Activated naive CD4-positive, alpha-beta T cell treated with anti-CD3 and anti-CD28 coated beads, Interleukin-2, amount 50 U/mL, for 72 hours (primary cell): ENCODE data around the gene ARHGAP42. TPM values are rescaled to one million over a fixed set of nuclear protein-coding genes. Genes with fewer than 3 reads are reported as not detected.

ENCODE experiments used
- ATAC-seq, 2 donors: fragments of 150-1000 bp; cut with Tn5 transposase; 2 replicates each; pipeline ENCODE4 v1.10.0; 2021; ENCODE audit warnings: mild to moderate bottlenecking in 2 of 2, moderate library complexity in 2 of 2
- DNase-seq, 2 donors: peaks; one replicate each; pipeline ENCODE4 v3.0.0; 2021 to 2022; ENCODE audit warnings: low spot score in 2 of 2
- H3K27ac Mint-ChIP-seq, 2 donors: one replicate each; pipeline ENCODE4 v1.8.0; 2022; ENCODE audit warnings: mild to moderate bottlenecking in 2 of 2, mixed read lengths in 2 of 2
- H3K36me3 Mint-ChIP-seq, 2 donors: one replicate each; pipeline ENCODE4 v1.8.0; 2022; ENCODE audit warnings: mixed read lengths in 2 of 2
- H3K9me3 Mint-ChIP-seq, 2 donors: one replicate each; pipeline ENCODE4 v1.8.0; 2022; ENCODE audit warnings: mixed read lengths in 2 of 2
- total RNA-seq, 2 donors: library from RNA; stranded (reverse); gene quantifications; one replicate each; pipeline ENCODE4 v1.2.3, GENCODE V29; 2022

Gene ARHGAP42
- total RNA-seq, 2 donors from 2014 or later: 0.10 to 0.32 TPM

- ATAC-seq (no peak), DNase-seq (no peak)
- Mint-ChIP-seq H3K36me3 (no peaks in the 10 kb centered on the region), H3K27ac (no peak overlapping the region), H3K9me3 (peaks cover 8% of the 10 kb centered on the region in 2 donors)
Measured at GRCh38 chr11:100674212-100674611, 12.9 kb upstream of the ARHGAP42 start.

- ATAC-seq (no peak), DNase-seq (no peak)
- Mint-ChIP-seq H3K27ac (no peak overlapping the region), H3K36me3 (no peaks in the 10 kb centered on the region), H3K9me3 (peaks cover 8 to 10% of the 10 kb centered on the region in 2 donors)
Measured at GRCh38 chr11:100675115-100675650, 11.9 kb upstream of the ARHGAP42 start.

- Mint-ChIP-seq H3K36me3 (no peaks in the 10 kb centered on the region), H3K9me3 (peaks cover 8 to 12% of the 10 kb centered on the region in 2 donors), H3K27ac (no peak overlapping the region)
- DNase-seq (no peak), ATAC-seq (no peak)
Measured at GRCh38 chr11:100676901-100677300, 10.2 kb upstream of the ARHGAP42 start.

GRCh38 chr11:100677796-100678195 lies 9.3 kb upstream of the ARHGAP42 start:
- ATAC-seq (no peak), DNase-seq (no peak)
- Mint-ChIP-seq H3K9me3 (peaks cover 3 to 13% of the 10 kb centered on the region in 2 donors), H3K27ac (no peak overlapping the region), H3K36me3 (no peaks in the 10 kb centered on the region)

- DNase-seq (no peak), ATAC-seq (no peak)
- Mint-ChIP-seq H3K27ac (no peak overlapping the region), H3K9me3 (peaks cover 3 to 18% of the 10 kb centered on the region in 2 donors), H3K36me3 (no peaks in the 10 kb centered on the region)
Measured at GRCh38 chr11:100680070-100680469, 7.0 kb upstream of the ARHGAP42 start.

GRCh38 chr11:100681064-100681502 lies 6.0 kb upstream of the ARHGAP42 start:
- Mint-ChIP-seq H3K36me3 (peaks cover 0 to 5% of the 10 kb centered on the region in 2 donors), H3K9me3 (peaks cover 3 to 13% of the 10 kb centered on the region in 2 donors), H3K27ac (no peak overlapping the region)
- ATAC-seq: no peak
- no peak for DNase-seq

GRCh38 chr11:100682247-100682969 lies 4.7 kb upstream of the ARHGAP42 start:
- Mint-ChIP-seq H3K36me3 (peaks cover 0 to 12% of the 10 kb centered on the region in 2 donors), H3K9me3 (peaks cover 0 to 13% of the 10 kb centered on the region in 2 donors), H3K27ac (no peak overlapping the region)
- ATAC-seq (no peak), DNase-seq (no peak)

- Mint-ChIP-seq H3K27ac (no peak overlapping the region), H3K9me3 (peaks cover 0 to 13% of the 10 kb centered on the region in 2 donors), H3K36me3 (peaks cover 0 to 12% of the 10 kb centered on the region in 2 donors)
- no peak for ATAC-seq
- DNase-seq: no peak
Measured at GRCh38 chr11:100683126-100683525, 4.0 kb upstream of the ARHGAP42 start.

- Mint-ChIP-seq H3K27ac (no peak overlapping the region), H3K9me3 (peaks cover 0 to 15% of the 10 kb centered on the region in 2 donors), H3K36me3 (peaks cover 0 to 12% of the 10 kb centered on the region in 2 donors)
- no peak for DNase-seq
- peak in 1 of 2 donors; percentile 64 for ATAC-seq
Measured at GRCh38 chr11:100684101-100685065, 2.7 kb upstream of the ARHGAP42 start.

GRCh38 chr11:100686476-100687053 lies 523 bp upstream of the ARHGAP42 start:
- no peak overlapping the region for H3K27ac Mint-ChIP-seq
- H3K9me3 Mint-ChIP-seq: peaks cover 0 to 12% of the 10 kb centered on the region in 2 donors
- ATAC-seq (no peak), DNase-seq (no peak)
- H3K36me3 Mint-ChIP-seq: peaks cover 0 to 12% of the 10 kb centered on the region in 2 donors

- peak; percentile 29 to 44 for ATAC-seq
- H3K36me3 Mint-ChIP-seq: peaks cover 0 to 12% of the 10 kb centered on the region in 2 donors
- peak in 1 of 2 donors; percentile 3 for DNase-seq
- no peak overlapping the region for H3K27ac Mint-ChIP-seq
- H3K9me3 Mint-ChIP-seq: peaks cover 0 to 8% of the 10 kb centered on the region in 2 donors
Measured at GRCh38 chr11:100687630-100688395, 725 bp downstream of the ARHGAP42 start.

GRCh38 chr11:100689141-100689540 lies 2.1 kb downstream of the ARHGAP42 start:
- ATAC-seq: no peak
- peaks cover 0 to 4% of the 10 kb centered on the region in 2 donors for H3K9me3 Mint-ChIP-seq
- peaks cover 0 to 12% of the 10 kb centered on the region in 2 donors for H3K36me3 Mint-ChIP-seq
- no peak for DNase-seq
- no peak overlapping the region for H3K27ac Mint-ChIP-seq

- DNase-seq (no peak), ATAC-seq (no peak)
- Mint-ChIP-seq H3K27ac (no peak overlapping the region), H3K36me3 (no peaks in the 10 kb centered on the region), H3K9me3 (peaks cover 0 to 4% of the 10 kb centered on the region in 2 donors)
Measured at GRCh38 chr11:100691896-100692653, 5.0 kb downstream of the ARHGAP42 start.

- DNase-seq (no peak), ATAC-seq (no peak)
- no peak overlapping the region for H3K27ac Mint-ChIP-seq
- no peaks in the 10 kb centered on the region for H3K36me3 Mint-ChIP-seq
- H3K9me3 Mint-ChIP-seq: peaks cover 0 to 4% of the 10 kb centered on the region in 2 donors
Measured at GRCh38 chr11:100695911-100696310, 8.8 kb downstream of the ARHGAP42 start.

- no peaks in the 10 kb centered on the region for H3K36me3 Mint-ChIP-seq
Measured at GRCh38 chr11:100703139-100703538, 16.1 kb downstream of the ARHGAP42 start.

More at GRCh38 chr11:100703139-100703538, 16.1 kb downstream of the ARHGAP42 start:
- no peak overlapping the region for H3K27ac Mint-ChIP-seq
- peaks cover 6 to 8% of the 10 kb centered on the region in 2 donors for H3K9me3 Mint-ChIP-seq
- DNase-seq (no peak), ATAC-seq (no peak)
